ENCODE measurements around the gene LIMK1. TPM values are rescaled to one million over a fixed set of nuclear protein-coding genes. Genes with fewer than 3 reads are reported as not detected.

LIMK1 gene
- total and polyA plus RNA-seq, 2 of the 13 experiments (the other 11 are each of a cell fraction or from before 2014, with no cell fraction given): 8.9 to 18.8 TPM

- TF ChIP-seq KDM5B (CRISPR knock-in tag; IDR thresholded peaks at IDR 0.05; ENCODE audit: borderline replicate concordance) (no peak), ZNF619 (CRISPR knock-in tag; IDR thresholded peaks at IDR 0.05) (0 out of 2 replicates have a peak, but pooled peaks have one; percentile 55), ETV5 (CRISPR knock-in tag; IDR thresholded peaks at IDR 0.05; ENCODE audit: borderline replicate concordance) (no peak), EEA1 (CRISPR knock-in tag; IDR thresholded peaks at IDR 0.05; ENCODE audit: borderline replicate concordance) (no peak), ZSCAN29 (CRISPR knock-in tag; conservative IDR thresholded peaks at IDR 0.05) (no peak), SALL1 (CRISPR knock-in tag; IDR thresholded peaks at IDR 0.05) (0 out of 2 replicates have a peak, but pooled peaks have one; percentile 14), TAF1 (CRISPR knock-in tag; IDR thresholded peaks at IDR 0.05) (peak; percentile 40; the same call in 1 of the 2 replicates), ZSCAN31 (CRISPR knock-in tag; IDR thresholded peaks at IDR 0.05; ENCODE audit: low read depth) (peak; percentile 50; the same call in 1 of the 2 replicates), MAX (IDR thresholded peaks at IDR 0.05) (peak; percentile 34; the same call in 1 of the 2 replicates), FOXC1 (CRISPR knock-in tag; IDR thresholded peaks at IDR 0.05; ENCODE audit: borderline replicate concordance) (no peak), POLR2AphosphoS5 (IDR thresholded peaks at IDR 0.05; ENCODE audit: low read depth, low read length) (peak; percentile 35; the same call in 1 of the 2 replicates), ZNF263 (CRISPR knock-in tag; IDR thresholded peaks at IDR 0.05) (peak; percentile 55; the same call in 1 of the 2 replicates), SAP130 (CRISPR knock-in tag; IDR thresholded peaks at IDR 0.05; ENCODE audit: low read depth) (peak; percentile 59), ZMYM2 (CRISPR knock-in tag; IDR thresholded peaks at IDR 0.05) (no peak), ZNF605 (CRISPR knock-in tag; IDR thresholded peaks at IDR 0.05) (peak; percentile 48; the same call in 1 of the 2 replicates), PHF8 (CRISPR knock-in tag; IDR thresholded peaks at IDR 0.05) (peak; percentile 68), ZBTB38 (CRISPR knock-in tag; IDR thresholded peaks at IDR 0.05) (peak; percentile 29; the same call in 1 of the 2 replicates), ZFX (CRISPR knock-in tag; IDR thresholded peaks at IDR 0.05; ENCODE audit: low read depth) (peak; percentile 91), ZNF446 (CRISPR knock-in tag; IDR thresholded peaks at IDR 0.05) (no peak), TFAP4 (IDR thresholded peaks at IDR 0.05; ENCODE audit: borderline replicate concordance, low read depth) (peak; percentile 56; the same call in 1 of the 2 replicates), POLR2A (IDR thresholded peaks at IDR 0.05; ENCODE audit: insufficient read depth in 1 of 2, low read depth in 2 of 2, low read length in 2 of 2) (peak in 1 of 2 experiments; percentile 45; a peak in 1 of 4 replicates), ZFP36 (IDR thresholded peaks at IDR 0.05; ENCODE audit: borderline replicate concordance, low read depth, low read length, partially characterized antibody) (no peak), ZNF772 (CRISPR knock-in tag; IDR thresholded peaks at IDR 0.05) (0 out of 2 replicates have a peak, but pooled peaks have one; percentile 58)
These were observed at the start of gene LIMK1 (continued) for GRCh38 chr7:74083117-74083876.

All from HepG2 (cell line).